ENCODE measurements around the gene NFE2.

- TF ChIP-seq CTCF (IDR thresholded peaks at IDR 0.05; ENCODE audit: low read depth, low read length, poor library complexity, severe bottlenecking) (no peak), EZH2phosphoT487 (IDR thresholded peaks at IDR 0.05; ENCODE audit: borderline replicate concordance, low read length) (no peak)
These were observed 47.6 kb downstream of the NFE2 start for GRCh38 chr12:54253240-54253639.

Measured in DOHH2 (cell line).